Suprapubic skin (tissue), 3 donors: ENCODE results near the gene FCRL2.

ENCODE experiments used
- CTCF ChIP-seq, 2 donors: fragments of 200-600 bp in 1 of 2; fragments of 450-650 bp in 1 of 2; sonication (generic) in 1 of 2; IDR thresholded peaks; one replicate each; pipeline ENCODE4 v1.5.1; 2016 to 2019; ENCODE audit warnings: antibody characterized with exemption in 2 of 2, mild to moderate bottlenecking in 1 of 2, moderate library complexity in 1 of 2
- POLR2AphosphoS5 ChIP-seq, 3 donors: sonication (generic); formaldehyde crosslinking; IDR thresholded peaks; one replicate each; pipeline ENCODE4 v1.6.1; 2017; ENCODE audit warnings: antibody characterized with exemption in 3 of 3

- no peak for TF ChIP-seq CTCF (IDR thresholded peaks at IDR 0.05)
- TF ChIP-seq POLR2AphosphoS5 (IDR thresholded peaks at IDR 0.05), result no peak
Observed at GRCh38 chr1:157700732-157701131, 76.2 kb downstream of the FCRL2 start, which contains the start of gene FCRL3.
